RKO (cell line): ENCODE results near the gene SYN1.

Experiments used
- DNase-seq: peaks from one replicate; pipeline ENCODE4 v3.0.0-alpha.2; 2016; ENCODE audit warnings: low spot score

SYN1 gene

GRCh38 chrX:47572773-47573340, 46.8 kb downstream of the SYN1 start:
- DNase-seq = no peak

- DNase-seq = no peak
Measured at GRCh38 chrX:47571896-47572295, 47.8 kb downstream of the SYN1 start.

GRCh38 chrX:47571215-47571614, 48.4 kb downstream of the SYN1 start:
- DNase-seq = no peak

- no peak for DNase-seq
Measured at GRCh38 chrX:47570794-47571193, 48.9 kb downstream of the SYN1 start.

- peak; percentile 34 for DNase-seq
Measured at GRCh38 chrX:47568656-47569295, 50.9 kb downstream of the SYN1 start.

GRCh38 chrX:47566841-47567240, 52.8 kb downstream of the SYN1 start:
- DNase-seq = no peak

GRCh38 chrX:47564438-47565085, 55.1 kb downstream of the SYN1 start:
- no peak for DNase-seq

- no peak for DNase-seq
Measured at GRCh38 chrX:47563801-47564315, 55.8 kb downstream of the SYN1 start.

GRCh38 chrX:47562615-47563243, 56.9 kb downstream of the SYN1 start:
- DNase-seq = peak; percentile 42

GRCh38 chrX:47561659-47562151, 58.0 kb downstream of the SYN1 start:
- DNase-seq = no peak

- peak; percentile 97 for DNase-seq
Measured at GRCh38 chrX:47560934-47561658, 58.6 kb downstream of the SYN1 start, which contains the start of gene ARAF. TSS of gene ARAF (plus strand) at chrX:47561205. CDS start at chrX:47562968, 1,763 bp downstream.

GRCh38 chrX:47560179-47560933, 59.3 kb downstream of the SYN1 start:
- DNase-seq = no peak

GRCh38 chrX:47558436-47558835, 61.2 kb downstream of the SYN1 start:
- DNase-seq = no peak

- peak; percentile 94 for DNase-seq
Measured at GRCh38 chrX:47556045-47556623, 63.5 kb downstream of the SYN1 start.

GRCh38 chrX:47543496-47543895, 76.2 kb downstream of the SYN1 start:
- DNase-seq = no peak

GRCh38 chrX:47540754-47541538, 78.7 kb downstream of the SYN1 start:
- DNase-seq = peak; percentile 96

GRCh38 chrX:47539860-47540259, 79.8 kb downstream of the SYN1 start:
- no peak for DNase-seq

- DNase-seq = no peak
Measured at GRCh38 chrX:47530049-47530448, 89.6 kb downstream of the SYN1 start.

- DNase-seq = no peak
Measured at GRCh38 chrX:47529548-47529947, 90.1 kb downstream of the SYN1 start.

GRCh38 chrX:47523713-47524166, 95.9 kb downstream of the SYN1 start:
- DNase-seq = no peak
